ENCODE data around the gene ZGRF1.

DNA sequence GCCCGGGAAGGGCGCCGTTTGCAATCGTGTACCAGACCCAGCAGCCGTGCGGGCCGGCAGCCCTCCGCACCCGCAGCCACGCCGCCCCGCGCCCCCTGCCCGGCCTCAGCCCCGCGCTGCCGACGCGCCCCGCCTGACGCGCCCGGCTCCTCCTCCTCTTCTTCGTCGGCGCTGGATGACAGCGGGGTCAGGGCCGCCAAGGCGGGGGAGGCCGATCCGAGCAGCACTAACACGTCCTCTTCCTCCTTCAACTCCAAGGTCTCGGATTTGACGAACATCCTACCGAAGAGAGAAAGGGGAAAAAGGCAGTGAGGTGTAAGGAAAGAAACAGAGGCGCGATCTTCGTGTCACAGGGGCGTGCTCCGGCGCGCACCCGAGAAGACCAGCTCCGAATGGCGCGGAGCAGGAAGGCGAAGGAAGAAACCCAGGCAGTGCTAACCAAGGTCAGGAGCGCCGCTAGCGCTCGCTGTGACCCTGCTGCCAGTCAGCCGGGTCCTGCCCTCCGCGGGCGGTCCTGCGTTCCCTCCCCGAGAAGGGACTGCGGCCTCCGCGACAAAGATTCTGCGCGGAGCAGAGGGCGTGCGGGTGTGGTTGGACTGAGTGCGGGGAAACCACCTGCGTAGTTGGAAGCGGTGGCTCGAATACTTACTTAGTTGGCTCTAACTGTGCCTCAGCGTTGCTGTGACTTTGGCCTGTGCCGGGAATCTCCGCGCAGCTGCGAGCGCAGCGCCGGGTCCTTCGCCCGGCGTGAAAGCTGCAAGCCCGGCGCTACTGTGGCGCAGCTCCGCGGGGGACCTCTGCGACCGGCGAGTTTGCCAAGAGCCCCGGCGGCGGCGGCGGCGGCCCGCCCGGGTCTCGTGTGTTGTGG lies 121.3 kb downstream of the ZGRF1 start:
- TF ChIP-seq, protein P1, sequence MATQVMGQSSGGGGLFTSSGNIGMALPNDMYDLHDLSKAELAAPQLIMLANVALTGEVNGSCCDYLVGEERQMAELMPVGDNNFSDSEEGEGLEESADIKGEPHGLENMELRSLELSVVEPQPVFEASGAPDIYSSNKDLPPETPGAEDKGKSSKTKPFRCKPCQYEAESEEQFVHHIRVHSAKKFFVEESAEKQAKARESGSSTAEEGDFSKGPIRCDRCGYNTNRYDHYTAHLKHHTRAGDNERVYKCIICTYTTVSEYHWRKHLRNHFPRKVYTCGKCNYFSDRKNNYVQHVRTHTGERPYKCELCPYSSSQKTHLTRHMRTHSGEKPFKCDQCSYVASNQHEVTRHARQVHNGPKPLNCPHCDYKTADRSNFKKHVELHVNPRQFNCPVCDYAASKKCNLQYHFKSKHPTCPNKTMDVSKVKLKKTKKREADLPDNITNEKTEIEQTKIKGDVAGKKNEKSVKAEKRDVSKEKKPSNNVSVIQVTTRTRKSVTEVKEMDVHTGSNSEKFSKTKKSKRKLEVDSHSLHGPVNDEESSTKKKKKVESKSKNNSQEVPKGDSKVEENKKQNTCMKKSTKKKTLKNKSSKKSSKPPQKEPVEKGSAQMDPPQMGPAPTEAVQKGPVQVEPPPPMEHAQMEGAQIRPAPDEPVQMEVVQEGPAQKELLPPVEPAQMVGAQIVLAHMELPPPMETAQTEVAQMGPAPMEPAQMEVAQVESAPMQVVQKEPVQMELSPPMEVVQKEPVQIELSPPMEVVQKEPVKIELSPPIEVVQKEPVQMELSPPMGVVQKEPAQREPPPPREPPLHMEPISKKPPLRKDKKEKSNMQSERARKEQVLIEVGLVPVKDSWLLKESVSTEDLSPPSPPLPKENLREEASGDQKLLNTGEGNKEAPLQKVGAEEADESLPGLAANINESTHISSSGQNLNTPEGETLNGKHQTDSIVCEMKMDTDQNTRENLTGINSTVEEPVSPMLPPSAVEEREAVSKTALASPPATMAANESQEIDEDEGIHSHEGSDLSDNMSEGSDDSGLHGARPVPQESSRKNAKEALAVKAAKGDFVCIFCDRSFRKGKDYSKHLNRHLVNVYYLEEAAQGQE (IDR thresholded peaks at IDR 0.05; ENCODE audit: borderline replicate concordance) = no peak
- TF ChIP-seq POLR2AphosphoS5 (IDR thresholded peaks at IDR 0.05) = peak; percentile 42
- TF ChIP-seq MXI1 (conservative IDR thresholded peaks at IDR 0.05; ENCODE audit: poor library complexity, severe bottlenecking) = peak; percentile 45
- no peak for TF ChIP-seq CTCF (IDR thresholded peaks at IDR 0.05; ENCODE audit: poor library complexity, severe bottlenecking)
- TF ChIP-seq EP300 (conservative IDR thresholded peaks at IDR 0.05; ENCODE audit: poor library complexity, severe bottlenecking) = no peak
